Duodenal mucosa (tissue), 2 donors: ENCODE results near the gene IFNAR2.
"Not testable (repeated sequence)": the region's sequence is repeated elsewhere in the genome, so short reads cannot be mapped to it uniquely, and the experiment has no call there.

ENCODE experiments used
- H3K27ac ChIP-seq: one replicate; pipeline ENCODE4 v1.7.0; 2013; ENCODE audit warnings: low read depth, low read length
- H3K27me3 ChIP-seq, 2 donors: one replicate each; pipeline ENCODE4 v1.7.0; 2013; ENCODE audit warnings: low read length in 2 of 2, control low read depth in 1 of 2; ENCODE audit not compliant: insufficient read depth in 2 of 2, control insufficient read depth in 1 of 2
- H3K36me3 ChIP-seq, 2 donors: one replicate each; pipeline ENCODE4 v1.7.0; 2013; ENCODE audit warnings: low read length in 2 of 2, control low read depth in 1 of 2; ENCODE audit not compliant: insufficient read depth in 2 of 2, control insufficient read depth in 1 of 2
- H3K4me1 ChIP-seq, 2 donors: one replicate each; pipeline ENCODE4 v1.7.0; 2013; ENCODE audit warnings: low read length in 2 of 2, control low read depth in 1 of 2; ENCODE audit not compliant: insufficient read depth in 2 of 2, control insufficient read depth in 1 of 2
- H3K4me3 ChIP-seq, 2 donors: one replicate each; pipeline ENCODE4 v1.7.0; 2013; ENCODE audit warnings: low read length in 2 of 2, low read depth in 1 of 2
- H3K9ac ChIP-seq, 2 donors: one replicate each; pipeline ENCODE4 v1.7.0; 2013; ENCODE audit warnings: low read length in 2 of 2, low read depth in 1 of 2
- H3K9me3 ChIP-seq, 2 donors: one replicate each; pipeline ENCODE4 v1.7.0; 2013; ENCODE audit warnings: low read length in 2 of 2, control low read depth in 1 of 2; ENCODE audit not compliant: control insufficient read depth in 1 of 2

IFNAR2 gene

GRCh38 chr21:33232291-33233034 is 2.7 kb downstream of the IFNAR2 start:
- Histone ChIP-seq H3K27me3 (no peaks in the 10 kb centered on the region), H3K27ac (no peak overlapping the region), H3K9ac (peak overlapping the region in 1 of 2 donors; percentile 87), H3K4me1 (peaks cover 18 to 40% of the 10 kb centered on the region in 2 donors), H3K4me3 (peak overlapping the region; percentile 93 to 97), H3K36me3 (no peaks in the 10 kb centered on the region), H3K9me3 (no peaks in the 10 kb centered on the region)

GRCh38 chr21:33234635-33235520 is 5.1 kb downstream of the IFNAR2 start:
- H3K36me3 ChIP-seq = no peaks in the 10 kb centered on the region
- peaks cover 19 to 32% of the 10 kb centered on the region in 2 donors for H3K4me1 ChIP-seq
- H3K9ac ChIP-seq = no peak overlapping the region
- no peaks in the 10 kb centered on the region for H3K27me3 ChIP-seq
- no peak overlapping the region for H3K4me3 ChIP-seq
- H3K9me3 ChIP-seq = no peaks in the 10 kb centered on the region
- no peak overlapping the region for H3K27ac ChIP-seq

- Histone ChIP-seq H3K4me3 (no peak overlapping the region), H3K36me3 (no peaks in the 10 kb centered on the region), H3K27ac (no peak overlapping the region), H3K9me3 (no peaks in the 10 kb centered on the region), H3K9ac (no peak overlapping the region), H3K27me3 (no peaks in the 10 kb centered on the region), H3K4me1 (peaks cover 13 to 27% of the 10 kb centered on the region in 2 donors)
These were observed 6.4 kb downstream of the IFNAR2 start for GRCh38 chr21:33236013-33236686.

- Histone ChIP-seq H3K4me3 (no peak overlapping the region), H3K27ac (no peak overlapping the region)
These were observed 7.0 kb downstream of the IFNAR2 start for GRCh38 chr21:33236766-33237165.

GRCh38 chr21:33237486-33237885 is 7.7 kb downstream of the IFNAR2 start:
- Histone ChIP-seq H3K4me1 (peaks cover 11 to 18% of the 10 kb centered on the region in 2 donors), H3K4me3 (no peak overlapping the region), H3K36me3 (no peaks in the 10 kb centered on the region), H3K9ac (no peak overlapping the region), H3K27me3 (no peaks in the 10 kb centered on the region), H3K9me3 (no peaks in the 10 kb centered on the region), H3K27ac (no peak overlapping the region)

More at GRCh38 chr21:33236766-33237165, 7.0 kb downstream of the IFNAR2 start:
- no peaks in the 10 kb centered on the region for H3K9me3 ChIP-seq
- H3K9ac ChIP-seq = no peak overlapping the region
- no peaks in the 10 kb centered on the region for H3K36me3 ChIP-seq
- H3K4me1 ChIP-seq = peaks cover 11 to 21% of the 10 kb centered on the region in 2 donors
- H3K27me3 ChIP-seq = no peaks in the 10 kb centered on the region

GRCh38 chr21:33238146-33238545 is 8.4 kb downstream of the IFNAR2 start:
- H3K4me1 ChIP-seq = peaks cover 6 to 13% of the 10 kb centered on the region in 2 donors
- H3K4me3 ChIP-seq = no peak overlapping the region
- H3K27me3 ChIP-seq = no peaks in the 10 kb centered on the region
- H3K36me3 ChIP-seq = no peaks in the 10 kb centered on the region
- H3K9ac ChIP-seq = no peak overlapping the region
- no peaks in the 10 kb centered on the region for H3K9me3 ChIP-seq
- no peak overlapping the region for H3K27ac ChIP-seq

GRCh38 chr21:33238565-33239255 is 9.0 kb downstream of the IFNAR2 start:
- Histone ChIP-seq H3K4me3 (no peak overlapping the region), H3K27ac (no peak overlapping the region), H3K27me3 (no peaks in the 10 kb centered on the region), H3K4me1 (peaks cover 6 to 13% of the 10 kb centered on the region in 2 donors), H3K9ac (no peak overlapping the region), H3K36me3 (peaks cover 0 to 3% of the 10 kb centered on the region in 2 donors), H3K9me3 (no peaks in the 10 kb centered on the region)

- H3K27ac ChIP-seq, H3K9ac ChIP-seq, H3K27me3 ChIP-seq, H3K9me3 ChIP-seq, H3K4me3 ChIP-seq, H3K36me3 ChIP-seq: not testable (repeated sequence)
- H3K4me1 ChIP-seq = peaks cover 14% of the 10 kb centered on the region in 2 donors
These were observed 9.9 kb downstream of the IFNAR2 start for GRCh38 chr21:33239559-33240127.

GRCh38 chr21:33240404-33240803 is 10.7 kb downstream of the IFNAR2 start:
- Histone ChIP-seq H3K4me1 (peaks cover 14% of the 10 kb centered on the region in 2 donors), H3K36me3 (peaks cover 5 to 7% of the 10 kb centered on the region in 2 donors), H3K27ac (no peak overlapping the region), H3K9ac (no peak overlapping the region), H3K4me3 (no peak overlapping the region), H3K27me3 (no peaks in the 10 kb centered on the region), H3K9me3 (no peaks in the 10 kb centered on the region)
